ENCODE measurements around the gene ZNF689.

The ZNF689 gene

DNA sequence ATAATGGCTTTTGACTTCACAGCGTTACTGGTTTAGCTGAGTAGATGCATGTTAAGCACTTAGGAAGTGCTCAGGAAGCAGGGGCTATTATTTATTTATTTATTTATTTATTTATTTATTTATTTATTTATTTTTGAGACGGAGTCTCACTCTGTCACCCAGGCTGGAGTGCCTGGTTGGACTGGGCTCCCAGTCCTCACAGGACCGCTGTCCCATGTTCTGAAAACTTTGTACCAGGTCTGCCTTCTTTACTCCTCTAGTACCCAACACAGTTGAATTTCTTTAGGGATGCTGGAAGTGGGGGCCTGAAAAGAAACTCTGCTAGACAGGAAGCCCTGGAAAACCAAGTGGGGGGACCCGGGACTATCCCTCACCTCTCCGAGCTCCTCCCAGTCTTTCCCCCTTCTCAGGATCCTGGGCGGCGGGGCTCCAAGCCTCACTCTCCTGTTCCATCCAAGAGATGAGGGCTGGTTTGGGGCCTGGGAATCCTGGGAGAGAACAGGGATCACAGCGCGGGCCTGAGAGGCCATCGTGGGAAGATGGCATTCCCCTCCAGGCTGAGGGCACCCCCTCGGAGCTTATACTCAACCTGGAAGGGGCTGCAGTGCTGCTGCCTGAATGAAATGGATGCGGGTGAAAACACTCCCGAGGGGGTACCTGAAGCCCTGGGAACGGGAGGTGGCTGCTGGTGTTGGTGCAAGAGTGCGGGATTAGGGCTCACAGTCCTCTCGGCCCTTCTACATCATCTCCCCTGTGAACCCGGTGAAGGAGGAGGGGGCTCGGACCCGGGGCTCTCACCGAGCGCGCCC is 39.3 kb downstream of the ZNF689 start (continued):
- TF ChIP-seq, protein P1, sequence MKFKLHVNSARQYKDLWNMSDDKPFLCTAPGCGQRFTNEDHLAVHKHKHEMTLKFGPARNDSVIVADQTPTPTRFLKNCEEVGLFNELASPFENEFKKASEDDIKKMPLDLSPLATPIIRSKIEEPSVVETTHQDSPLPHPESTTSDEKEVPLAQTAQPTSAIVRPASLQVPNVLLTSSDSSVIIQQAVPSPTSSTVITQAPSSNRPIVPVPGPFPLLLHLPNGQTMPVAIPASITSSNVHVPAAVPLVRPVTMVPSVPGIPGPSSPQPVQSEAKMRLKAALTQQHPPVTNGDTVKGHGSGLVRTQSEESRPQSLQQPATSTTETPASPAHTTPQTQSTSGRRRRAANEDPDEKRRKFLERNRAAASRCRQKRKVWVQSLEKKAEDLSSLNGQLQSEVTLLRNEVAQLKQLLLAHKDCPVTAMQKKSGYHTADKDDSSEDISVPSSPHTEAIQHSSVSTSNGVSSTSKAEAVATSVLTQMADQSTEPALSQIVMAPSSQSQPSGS (tag by site-specific recombination; IDR thresholded peaks at IDR 0.05; ENCODE audit: low read depth), result no peak
- TF ChIP-seq ZXDB (tag by site-specific recombination; IDR thresholded peaks at IDR 0.05) (peak; percentile 96), ZNF132 (tag by site-specific recombination; IDR thresholded peaks at IDR 0.05; ENCODE audit: borderline replicate concordance) (no peak), ZNF701 (tag by site-specific recombination; IDR thresholded peaks at IDR 0.05) (no peak), ZNF214 (tag by site-specific recombination; IDR thresholded peaks at IDR 0.05; ENCODE audit: borderline replicate concordance) (peak; percentile 31; the same call in 1 of the 2 replicates), ZSCAN30 (tag by site-specific recombination; IDR thresholded peaks at IDR 0.05) (no peak)
- TF ChIP-seq, protein P2, sequence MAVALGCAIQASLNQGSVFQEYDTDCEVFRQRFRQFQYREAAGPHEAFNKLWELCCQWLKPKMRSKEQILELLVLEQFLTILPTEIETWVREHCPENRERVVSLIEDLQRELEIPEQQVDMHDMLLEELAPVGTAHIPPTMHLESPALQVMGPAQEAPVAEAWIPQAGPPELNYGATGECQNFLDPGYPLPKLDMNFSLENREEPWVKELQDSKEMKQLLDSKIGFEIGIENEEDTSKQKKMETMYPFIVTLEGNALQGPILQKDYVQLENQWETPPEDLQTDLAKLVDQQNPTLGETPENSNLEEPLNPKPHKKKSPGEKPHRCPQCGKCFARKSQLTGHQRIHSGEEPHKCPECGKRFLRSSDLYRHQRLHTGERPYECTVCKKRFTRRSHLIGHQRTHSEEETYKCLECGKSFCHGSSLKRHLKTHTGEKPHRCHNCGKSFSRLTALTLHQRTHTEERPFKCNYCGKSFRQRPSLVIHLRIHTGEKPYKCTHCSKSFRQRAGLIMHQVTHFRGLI (tag by site-specific recombination; IDR thresholded peaks at IDR 0.05), result no peak
- TF ChIP-seq, protein P3, sequence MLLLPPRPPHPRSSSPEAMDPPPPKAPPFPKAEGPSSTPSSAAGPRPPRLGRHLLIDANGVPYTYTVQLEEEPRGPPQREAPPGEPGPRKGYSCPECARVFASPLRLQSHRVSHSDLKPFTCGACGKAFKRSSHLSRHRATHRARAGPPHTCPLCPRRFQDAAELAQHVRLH (tag by site-specific recombination; IDR thresholded peaks at IDR 0.05), result peak; percentile 94

DNA sequence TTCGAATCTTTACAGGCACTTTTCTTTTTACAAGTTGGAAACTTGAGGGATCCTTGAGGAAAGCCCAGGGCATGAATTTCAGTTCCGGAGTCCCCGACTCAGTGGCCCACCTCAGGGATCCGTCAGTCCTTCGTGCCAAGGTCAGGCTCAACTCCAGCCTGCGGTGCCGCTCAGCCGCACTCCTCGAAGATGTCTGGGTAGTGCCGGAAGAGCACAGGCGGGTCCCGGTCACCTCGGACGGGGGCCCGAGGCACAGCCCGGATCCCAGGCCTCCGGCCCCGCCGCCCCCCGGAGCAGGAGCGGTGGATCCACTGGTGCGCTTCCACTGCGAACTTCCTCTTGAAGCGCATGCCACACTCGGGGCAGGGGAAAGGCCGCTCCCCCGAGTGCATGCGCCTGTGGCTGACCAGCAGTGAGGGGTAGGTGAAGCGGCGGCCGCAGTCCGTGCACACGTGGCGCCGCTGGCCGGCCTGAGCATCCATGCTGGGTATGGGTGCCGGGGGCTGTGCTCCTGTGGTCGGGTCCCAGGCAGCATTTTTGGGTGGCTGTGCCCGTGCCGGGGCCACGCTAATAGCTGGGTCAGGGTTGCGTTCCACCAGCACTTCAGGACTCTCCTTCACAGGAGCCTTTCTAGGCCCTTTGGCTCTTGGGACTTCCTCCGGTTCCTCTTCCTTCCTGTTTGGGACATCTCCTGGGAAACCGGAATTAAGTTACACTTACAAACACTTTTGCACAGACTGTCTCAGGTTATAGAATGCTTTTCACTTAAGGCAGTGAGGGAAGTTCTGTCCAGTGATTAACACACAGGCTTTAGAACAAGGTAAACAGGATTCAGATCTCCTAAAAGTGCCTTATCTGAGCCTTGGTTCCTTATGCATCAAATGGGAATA is 40.2 kb downstream of the ZNF689 start:
- CTCF ChIA-PET, result interaction anchor here (1.2 kb wide), 1 partner anchor 15 kb away, joined by 3 read pairs; no protein-coding TSS in a partner anchor
- no peak overlapping the region for H3K4me3 ChIP-seq (ENCODE audit: low read depth, low read length)
- peaks cover 3% of the 10 kb centered on the region; the same call in 1 of the 2 replicates for H3K4me1 ChIP-seq (ENCODE audit: control insufficient read depth, insufficient read depth, low read length)

DNA sequence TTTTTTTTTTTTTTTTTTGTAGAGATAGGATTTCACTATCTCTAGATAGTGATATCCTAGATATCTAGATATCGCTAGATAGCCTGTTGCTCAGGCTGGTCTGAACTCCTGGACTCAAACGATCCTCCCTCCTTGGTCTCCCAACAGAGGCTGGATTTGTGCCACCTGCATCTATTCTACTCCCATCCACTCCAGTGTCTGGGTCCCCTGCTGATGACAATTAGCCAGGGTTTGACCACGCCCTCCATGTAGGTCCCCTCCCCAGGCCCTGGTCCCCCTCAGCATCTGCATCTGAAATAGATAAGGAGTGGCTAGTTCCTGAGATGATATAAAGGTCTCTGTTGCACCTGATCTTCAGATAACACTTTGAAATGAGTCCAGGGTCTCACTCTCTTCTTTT is 40.9 kb downstream of the ZNF689 start:
- CTCF ChIA-PET, result no interaction called here
- H3K4me1 ChIP-seq (ENCODE audit: control insufficient read depth, insufficient read depth, low read length), result peaks cover 2% of the 10 kb centered on the region; the same call in 1 of the 2 replicates
- POLR2A ChIA-PET, result interaction anchor here (1.2 kb wide), 1 partner anchor 34 kb away, joined by 4 read pairs; the partner anchor contains the start of gene ZNF747
- H3K4me3 ChIP-seq (ENCODE audit: low read depth, low read length), result no peak overlapping the region
- H3K27ac ChIP-seq (ENCODE audit: extremely low read depth, low read depth, low read length), result no peak overlapping the region
- no peaks in the 10 kb centered on the region for H3K36me3 ChIP-seq (ENCODE audit: control insufficient read depth in 2 of 2, insufficient read depth in 1 of 2, low read length in 2 of 2)
- TF ChIP-seq ZNF544 (tag by site-specific recombination; IDR thresholded peaks at IDR 0.05) (no peak), SCRT1 (tag by site-specific recombination; IDR thresholded peaks at IDR 0.05; ENCODE audit: borderline replicate concordance) (0 out of 2 replicates have a peak, but pooled peaks have one; percentile 19), SCRT2 (tag by site-specific recombination; IDR thresholded peaks at IDR 0.05) (0 out of 2 replicates have a peak, but pooled peaks have one; percentile 30), ZNF48 (tag by site-specific recombination; IDR thresholded peaks at IDR 0.05) (no peak), WT1 (tag by site-specific recombination; IDR thresholded peaks at IDR 0.05) (no peak), ZBTB17 (tag by site-specific recombination; IDR thresholded peaks at IDR 0.05) (0 out of 2 replicates have a peak, but pooled peaks have one; percentile 15), ZNF561 (tag by site-specific recombination; IDR thresholded peaks at IDR 0.05; ENCODE audit: borderline replicate concordance) (no peak), KLF1 (tag by site-specific recombination; IDR thresholded peaks at IDR 0.05) (peak; percentile 35; the same call in 1 of the 2 replicates)
- TF ChIP-seq, protein P4, sequence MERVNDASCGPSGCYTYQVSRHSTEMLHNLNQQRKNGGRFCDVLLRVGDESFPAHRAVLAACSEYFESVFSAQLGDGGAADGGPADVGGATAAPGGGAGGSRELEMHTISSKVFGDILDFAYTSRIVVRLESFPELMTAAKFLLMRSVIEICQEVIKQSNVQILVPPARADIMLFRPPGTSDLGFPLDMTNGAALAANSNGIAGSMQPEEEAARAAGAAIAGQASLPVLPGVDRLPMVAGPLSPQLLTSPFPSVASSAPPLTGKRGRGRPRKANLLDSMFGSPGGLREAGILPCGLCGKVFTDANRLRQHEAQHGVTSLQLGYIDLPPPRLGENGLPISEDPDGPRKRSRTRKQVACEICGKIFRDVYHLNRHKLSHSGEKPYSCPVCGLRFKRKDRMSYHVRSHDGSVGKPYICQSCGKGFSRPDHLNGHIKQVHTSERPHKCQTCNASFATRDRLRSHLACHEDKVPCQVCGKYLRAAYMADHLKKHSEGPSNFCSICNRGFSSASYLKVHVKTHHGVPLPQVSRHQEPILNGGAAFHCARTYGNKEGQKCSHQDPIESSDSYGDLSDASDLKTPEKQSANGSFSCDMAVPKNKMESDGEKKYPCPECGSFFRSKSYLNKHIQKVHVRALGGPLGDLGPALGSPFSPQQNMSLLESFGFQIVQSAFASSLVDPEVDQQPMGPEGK (tag by site-specific recombination; IDR thresholded peaks at IDR 0.05), result 0 out of 2 replicates have a peak, but pooled peaks have one; percentile 12
- no peaks in the 10 kb centered on the region for H3K9me3 ChIP-seq (ENCODE audit: control insufficient read depth, insufficient read depth, low read depth, low read length)

More for the DNA sequence above, 40.2 kb downstream of the ZNF689 start:
- TF ChIP-seq IKZF3 (tag by site-specific recombination; IDR thresholded peaks at IDR 0.05) (peak; percentile 6; the same call in 1 of the 2 replicates), ZNF549 (tag by site-specific recombination; IDR thresholded peaks at IDR 0.05) (no peak)
- no peaks in the 10 kb centered on the region for H3K9me3 ChIP-seq (ENCODE audit: control insufficient read depth, insufficient read depth, low read depth, low read length)
- POLR2A ChIA-PET, result interaction anchor here (0.9 to 2.8 kb wide), 8 partner anchors 10 to 153 kb away, joined by 4 to 69 read pairs (median 12); partner anchors contain the start of genes DCTPP1, ZNF689, ZNF747 and ZNF764
- no peak overlapping the region for H3K27ac ChIP-seq (ENCODE audit: extremely low read depth, low read depth, low read length)
- no peaks in the 10 kb centered on the region for H3K36me3 ChIP-seq (ENCODE audit: control insufficient read depth in 2 of 2, insufficient read depth in 1 of 2, low read length in 2 of 2)

Data from HEK293 (cell line).